Caco-2 (cell line): ENCODE measurements around the gene SCAMP3. TPM values are rescaled to one million over a fixed set of nuclear protein-coding genes. Genes with fewer than 3 reads are reported as not detected.
A peak's percentile ranks its signal among the peaks of the same experiment; 100 is the strongest.
"Not testable (repeated sequence)": the region's sequence is repeated elsewhere in the genome, so short reads cannot be mapped to it uniquely, and the experiment has no call there.

ENCODE experiments used
- BruUV-seq: library from RNA; stranded (reverse); fragments of 400-500 nt; replicated peaks from 2 replicates; lab custom pipeline; 2021; lab: Mats Ljungman, UMichigan
- CTCF ChIA-PET: fragments of 300-600 bp; sonication (Branson Sonifier 250); formaldehyde crosslinking; loops from one replicate; lab custom pipeline; 2022; ENCODE audit warnings: antibody characterized with exemption; lab: Charles Lee
- POLR2A ChIA-PET: fragments of 300-600 bp; sonication (Branson Sonifier 250); formaldehyde crosslinking; loops from one replicate; lab custom pipeline; 2022; ENCODE audit warnings: antibody characterized with exemption; lab: Charles Lee
- DNase-seq, 2 experiments: peaks; one replicate each; pipeline versions ENCODE4 v3.0.0 to v3.0.0-alpha.2; 2020 to 2022
- H3K27me3 ChIP-seq: replicated peaks from 2 replicates; pipeline ENCODE4 v1.6.0; 2011; ENCODE audit warnings: low read length; ENCODE audit not compliant: control insufficient read depth, insufficient read depth
- H3K36me3 ChIP-seq: 2 replicates; pipeline ENCODE4 v1.5.1; 2011; ENCODE audit warnings: low read length; ENCODE audit not compliant: control insufficient read depth, insufficient read depth
- H3K4me1 ChIP-seq: fragments of 250-450 bp; sonication (Bioruptor Pico); 2 replicates; pipeline ENCODE4 v1.5.1; 2020; ENCODE audit warnings: mild to moderate bottlenecking
- H3K4me3 ChIP-seq: 2 replicates; pipeline ENCODE4 v1.5.1; 2011; ENCODE audit warnings: low read depth, mild to moderate bottlenecking, control low read depth, low read length
- H3K9me3 ChIP-seq: fragments of 250-450 bp; sonication (Bioruptor Pico); 2 replicates; pipeline ENCODE4 v1.5.1; 2020; ENCODE audit warnings: mild to moderate bottlenecking, moderate library complexity
- H3K27ac Mint-ChIP-seq: one replicate; pipeline ENCODE4 v1.8.0; 2022; ENCODE audit warnings: mixed read lengths; ENCODE audit not compliant: unreplicated experiment
- H3K27me3 Mint-ChIP-seq: one replicate; pipeline ENCODE4 v1.8.0; 2022; ENCODE audit warnings: mixed read lengths; ENCODE audit not compliant: insufficient read depth, unreplicated experiment
- H3K36me3 Mint-ChIP-seq: one replicate; pipeline ENCODE4 v1.8.0; 2022; ENCODE audit warnings: mild to moderate bottlenecking, mixed read lengths; ENCODE audit not compliant: insufficient read depth, unreplicated experiment
- H3K4me1 Mint-ChIP-seq: one replicate; pipeline ENCODE4 v1.8.0; 2022; ENCODE audit warnings: low read depth, mixed read lengths; ENCODE audit not compliant: unreplicated experiment
- H3K4me3 Mint-ChIP-seq: one replicate; pipeline ENCODE4 v1.8.0; 2022; ENCODE audit warnings: mild to moderate bottlenecking, moderate library complexity, mixed read lengths; ENCODE audit not compliant: unreplicated experiment
- H3K9me3 Mint-ChIP-seq: one replicate; pipeline ENCODE4 v1.8.0; 2022; ENCODE audit warnings: mixed read lengths; ENCODE audit not compliant: unreplicated experiment
- CTCF ChIP-seq, 2 experiments: fragments of 200-600 bp in 1 of 2; IDR thresholded peaks; 1 replicate in 1 of 2; 2 replicates in 1 of 2; pipeline versions ENCODE4 v1.5.1 to v1.8.0; 2011 to 2022; ENCODE audit warnings: antibody characterized with exemption in 1 of 2, control low read depth in 1 of 2, inconsistent platforms in 1 of 2, low read depth in 1 of 2, low read length in 1 of 2, mild to moderate bottlenecking in 1 of 2, moderate library complexity in 1 of 2; ENCODE audit not compliant: insufficient read depth in 1 of 2, severe bottlenecking in 1 of 2, unreplicated experiment in 1 of 2
- intact Hi-C: fragments of 100-400 bp; cut with micrococcal nuclease; formaldehyde crosslinking; loops from one replicate; pipeline ENCODE4 v1.10.0; 2022; ENCODE audit not compliant: unreplicated experiment
- total RNA-seq: library from RNA; stranded (reverse); gene quantifications from 2 replicates; pipeline ENCODE4 v1.2.3, GENCODE V29; 2022

Gene SCAMP3
- total RNA-seq, 1 experiment from 2014 or later = 55.9 TPM

- H3K4me3 Mint-ChIP-seq = no peak overlapping the region
- DNase-seq = no peak
- H3K4me3 ChIP-seq = no peak overlapping the region
- TF ChIP-seq CTCF (IDR thresholded peaks at IDR 0.05; ENCODE audit: insufficient read depth in 1 of 2, low read depth in 1 of 2, low read length in 1 of 2, severe bottlenecking in 1 of 2, unreplicated experiment in 1 of 2) = no peak
- no peaks in the 10 kb centered on the region for H3K27me3 Mint-ChIP-seq
- H3K9me3 Mint-ChIP-seq = no peaks in the 10 kb centered on the region
- H3K36me3 Mint-ChIP-seq = peaks cover 25% of the 10 kb centered on the region
- no peaks in the 10 kb centered on the region for H3K27me3 ChIP-seq
- no peaks in the 10 kb centered on the region for H3K9me3 ChIP-seq
- H3K36me3 ChIP-seq = no peaks in the 10 kb centered on the region; the same call in 1 of the 2 replicates
- H3K27ac Mint-ChIP-seq = no peak overlapping the region
- intact Hi-C loops = no loop called here
- BruUV-seq = no TSS peak
- CTCF ChIA-PET = no interaction called here
- H3K4me1 ChIP-seq = peaks cover 22% of the 10 kb centered on the region
- H3K4me1 Mint-ChIP-seq = peaks cover 28% of the 10 kb centered on the region
- POLR2A ChIA-PET = no interaction called here
Observed at GRCh38 chr1:155223047-155223446, 39.1 kb downstream of the SCAMP3 start.

GRCh38 chr1:155220211-155220965 lies 41.8 kb downstream of the SCAMP3 start:
- BruUV-seq, H3K27me3 ChIP-seq, CTCF ChIA-PET, H3K27me3 Mint-ChIP-seq, H3K36me3 Mint-ChIP-seq, H3K4me3 ChIP-seq, intact Hi-C loops, H3K9me3 ChIP-seq, H3K9me3 Mint-ChIP-seq, DNase-seq, H3K27ac Mint-ChIP-seq, H3K36me3 ChIP-seq, H3K4me3 Mint-ChIP-seq: not testable (repeated sequence)
- POLR2A ChIA-PET = interaction anchor here (0.7 kb wide), 1 partner anchor 24 kb away, joined by 3 read pairs; no protein-coding TSS in a partner anchor
- peaks cover 17% of the 10 kb centered on the region for H3K4me1 ChIP-seq
- H3K4me1 Mint-ChIP-seq = peaks cover 20% of the 10 kb centered on the region

GRCh38 chr1:155219592-155220031 lies 42.5 kb downstream of the SCAMP3 start:
- Mint-ChIP-seq H3K27me3 (no peaks in the 10 kb centered on the region), H3K4me1 (peaks cover 16% of the 10 kb centered on the region), H3K9me3 (no peaks in the 10 kb centered on the region), H3K27ac (peak overlapping the region; percentile 47), H3K36me3 (peaks cover 9% of the 10 kb centered on the region), H3K4me3 (peak overlapping the region; percentile 66)
- TF ChIP-seq CTCF (IDR thresholded peaks at IDR 0.05; ENCODE audit: insufficient read depth in 1 of 2, low read depth in 1 of 2, low read length in 1 of 2, severe bottlenecking in 1 of 2, unreplicated experiment in 1 of 2) = no peak
- H3K4me1 ChIP-seq = peaks cover 11% of the 10 kb centered on the region
- no peaks in the 10 kb centered on the region for H3K9me3 ChIP-seq
- no peaks in the 10 kb centered on the region; the same call in 1 of the 2 replicates for H3K36me3 ChIP-seq
- intact Hi-C loops = no loop called here
- peak in 1 of 2 experiments; percentile 54 for DNase-seq
- CTCF ChIA-PET = interaction anchor here (0.9 to 1.5 kb wide), 3 partner anchors 12 to 31 kb away, joined by 3 to 4 read pairs (median 4); no protein-coding TSS in a partner anchor
- no peaks in the 10 kb centered on the region for H3K27me3 ChIP-seq
- no TSS peak for BruUV-seq
- POLR2A ChIA-PET = interaction anchor here (0.8 kb wide), 1 partner anchor 10 kb away, joined by 4 read pairs; no protein-coding TSS in a partner anchor
- H3K4me3 ChIP-seq = peak overlapping the region; percentile 29
